Epithelial cell of proximal tubule (primary cell): ENCODE data around the gene GLT8D1. TPM values are rescaled to one million over a fixed set of nuclear protein-coding genes. Genes with fewer than 3 reads are reported as not detected.

ENCODE experiments used
- DNase-seq: peaks from one replicate; pipeline ENCODE4 v3.0.0-alpha.2; 2011; ENCODE audit warnings: low read depth
- H3K4me3 ChIP-seq: 2 replicates; pipeline ENCODE4 v1.5.1; 2011; ENCODE audit warnings: low read depth, mild to moderate bottlenecking, low read length
- CTCF ChIP-seq: conservative IDR thresholded peaks from 2 replicates; pipeline ENCODE4 v1.5.1; 2012; ENCODE audit warnings: low read depth, mild to moderate bottlenecking, low read length
- total RNA-seq: library from RNA; depleted of rRNA; stranded (reverse); fragments of >200 nt; gene quantifications from 2 replicates; pipeline ENCODE4 v1.2.3, GENCODE V29; 2015

GLT8D1 gene
- total RNA-seq, 1 donor from 2014 or later, result 59.2 TPM

GRCh38 chr3:52649461-52650210 lies 56.0 kb downstream of the GLT8D1 start:
- no peak for DNase-seq
- TF ChIP-seq CTCF, result no peak
- H3K4me3 ChIP-seq, result no peak overlapping the region

- no peak overlapping the region for H3K4me3 ChIP-seq
- DNase-seq, result no peak
- no peak for TF ChIP-seq CTCF
Observed at GRCh38 chr3:52645549-52645948, 60.0 kb downstream of the GLT8D1 start.

Other genes starting within 250 kb of the GLT8D1 start
- 0.14 and 0.52 TPM in 2 replicates for gene STAB1, start 210.5 kb downstream of the GLT8D1 start, total RNA-seq
- gene NT5DC2, start 171.9 kb downstream of the GLT8D1 start, total RNA-seq, result 144 and 229 TPM in 2 replicates
- gene UQCC5, start 169.2 kb downstream of the GLT8D1 start, total RNA-seq, result 1.4 and 2.4 TPM in 2 replicates
- 40.5 and 51.5 TPM in 2 replicates for gene PBRM1, start 19.9 kb downstream of the GLT8D1 start, total RNA-seq
- 128 and 141 TPM in 2 replicates for gene GNL3, start 19.8 kb downstream of the GLT8D1 start, total RNA-seq
- gene SPCS1, start 315 bp upstream of the GLT8D1 start, total RNA-seq, result 171 and 212 TPM in 2 replicates
- 13.3 and 22.9 TPM in 2 replicates for gene NEK4, start 65.1 kb upstream of the GLT8D1 start, total RNA-seq
- gene ITIH1, start 71.8 kb upstream of the GLT8D1 start, total RNA-seq, result not detected in 2 replicates
- gene ITIH3, start 89.0 kb upstream of the GLT8D1 start, total RNA-seq, result not detected in 2 replicates
- 0.07 TPM in 1 of 2 replicates, not detected in the other for gene ITIH4, start 124.9 kb upstream of the GLT8D1 start, total RNA-seq
- gene MUSTN1, start 129.2 kb upstream of the GLT8D1 start, total RNA-seq, result not detected in 2 replicates
- gene STIMATE, start 191.8 kb upstream of the GLT8D1 start, total RNA-seq, result 7.7 and 13.1 TPM in 2 replicates